ENCODE data around the gene ANKRD39.

The ANKRD39 gene

GRCh38 chr2:96801786-96802595 lies 55.8 kb downstream of the ANKRD39 start:
- TF ChIP-seq CTCF (IDR thresholded peaks at IDR 0.05; ENCODE audit: low read depth, low read length): no peak
- Histone ChIP-seq H3K4me3 (ENCODE audit: low read depth, low read length) (no peak overlapping the region), H3K27me3 (no peaks in the 10 kb centered on the region), H3K4me1 (no peaks in the 10 kb centered on the region), H3K9me3 (no peaks in the 10 kb centered on the region), H3K36me3 (no peaks in the 10 kb centered on the region)
- no peak for DNase-seq

DNA sequence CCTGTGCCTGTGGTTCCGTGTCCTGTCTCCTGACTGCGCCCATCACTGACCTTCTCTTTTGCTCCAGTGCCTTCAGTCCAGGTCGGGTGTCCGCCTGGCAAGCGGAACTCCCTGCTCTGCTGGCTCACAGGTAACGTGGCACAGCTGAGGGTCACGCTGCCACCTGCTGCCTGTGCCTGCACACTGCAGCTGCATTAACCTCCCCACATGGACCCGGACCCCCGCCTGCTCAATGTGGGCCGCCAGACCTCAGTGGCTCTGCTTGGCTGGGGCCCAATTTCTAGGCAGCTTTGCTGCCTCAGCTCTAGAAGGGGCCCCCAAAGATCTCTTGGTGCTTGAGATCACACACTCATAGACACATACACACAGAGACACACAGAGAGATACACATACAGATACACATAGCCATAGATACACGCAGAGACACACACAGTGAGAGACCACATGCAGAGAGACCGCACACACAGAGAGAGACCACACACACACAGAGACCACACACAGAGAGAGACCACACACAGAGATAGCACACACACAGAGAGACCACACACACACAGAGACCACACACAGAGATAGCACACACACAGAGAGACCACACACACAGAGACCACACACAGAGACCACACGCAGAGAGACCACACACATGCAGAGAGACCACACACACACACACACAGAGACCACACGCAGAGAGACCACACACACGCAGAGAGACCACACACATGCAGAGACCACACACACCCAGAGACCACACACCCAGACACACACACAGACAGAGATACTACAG lies 56.6 kb downstream of the ANKRD39 start:
- peak; percentile 73 for DNase-seq
- Histone ChIP-seq H3K9me3 (no peaks in the 10 kb centered on the region), H3K4me1 (no peaks in the 10 kb centered on the region), H3K4me3 (ENCODE audit: low read depth, low read length) (peak overlapping the region; percentile 23), H3K36me3 (no peaks in the 10 kb centered on the region), H3K27me3 (no peaks in the 10 kb centered on the region)
- peak; percentile 68 for TF ChIP-seq CTCF (IDR thresholded peaks at IDR 0.05; ENCODE audit: low read depth, low read length)

- no peak for DNase-seq
- H3K4me1 ChIP-seq: no peaks in the 10 kb centered on the region
- no peaks in the 10 kb centered on the region for H3K9me3 ChIP-seq
- no peak for TF ChIP-seq CTCF (IDR thresholded peaks at IDR 0.05; ENCODE audit: low read depth, low read length)
- H3K36me3 ChIP-seq: no peaks in the 10 kb centered on the region
- no peaks in the 10 kb centered on the region for H3K27me3 ChIP-seq
- H3K4me3 ChIP-seq (ENCODE audit: low read depth, low read length): peak overlapping the region; percentile 23
Measured at GRCh38 chr2:96800061-96801004, 57.5 kb downstream of the ANKRD39 start.

DNA sequence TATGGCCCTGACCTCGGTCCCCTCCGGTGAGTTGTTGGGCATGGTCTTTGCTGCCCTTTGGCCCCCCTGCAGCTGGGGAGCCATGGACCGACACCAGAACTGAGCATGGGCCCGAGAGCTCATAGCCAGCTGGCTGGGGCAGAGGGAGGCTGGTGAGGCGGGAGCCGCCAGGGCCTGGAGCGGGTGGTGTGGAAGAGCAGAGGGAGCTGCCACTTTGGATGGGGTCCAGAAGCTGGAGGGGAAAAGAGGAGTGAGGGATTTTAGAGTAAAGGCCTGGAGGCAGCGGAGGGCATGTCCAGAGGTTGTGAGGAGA lies 58.2 kb downstream of the ANKRD39 start:
- H3K27me3 ChIP-seq: no peaks in the 10 kb centered on the region
- DNase-seq: no peak
- no peak overlapping the region for H3K4me3 ChIP-seq (ENCODE audit: low read depth, low read length)
- H3K9me3 ChIP-seq: no peaks in the 10 kb centered on the region
- no peak for TF ChIP-seq CTCF (IDR thresholded peaks at IDR 0.05; ENCODE audit: low read depth, low read length)
- no peaks in the 10 kb centered on the region for H3K36me3 ChIP-seq
- no peaks in the 10 kb centered on the region for H3K4me1 ChIP-seq

- Histone ChIP-seq H3K27me3 (no peaks in the 10 kb centered on the region), H3K4me1 (no peaks in the 10 kb centered on the region), H3K36me3 (no peaks in the 10 kb centered on the region), H3K9me3 (no peaks in the 10 kb centered on the region), H3K4me3 (ENCODE audit: low read depth, low read length) (no peak overlapping the region)
- no peak for TF ChIP-seq CTCF (IDR thresholded peaks at IDR 0.05; ENCODE audit: low read depth, low read length)
- DNase-seq: no peak
Measured at GRCh38 chr2:96798733-96799622, 58.8 kb downstream of the ANKRD39 start.
